Endothelial cell of umbilical vein (primary cell): Measurements from ENCODE around the gene KIF20B. TPM values are rescaled to one million over a fixed set of nuclear protein-coding genes. Genes with fewer than 3 reads are reported as not detected.

ENCODE experiments used
- BruUV-seq: library from RNA; stranded (reverse); fragments of 400-500 nt; replicated peaks from 2 replicates; lab custom pipeline; 2021; lab: Mats Ljungman, UMichigan
- CTCF ChIA-PET: fragments of 300-600, 350-600 bp; sonication (Branson Sonifier 250); formaldehyde crosslinking; loops from one replicate; lab custom pipeline; 2021; ENCODE audit warnings: antibody characterized with exemption, inconsistent platforms; lab: Charles Lee
- POLR2A ChIA-PET: fragments of 300-600, 350-600 bp; sonication (Branson Sonifier 250); formaldehyde crosslinking; loops from one replicate; lab custom pipeline; 2021; ENCODE audit warnings: antibody characterized with exemption, inconsistent platforms; lab: Charles Lee
- DNase-seq: peaks from one replicate; pipeline ENCODE4 v3.0.0-alpha.2; 2011; ENCODE audit warnings: low read depth, low spot score
- FAIRE-seq: peaks from 2 replicates; lab custom pipeline; 2011; peaks lifted over from hg19 to GRCh38; lab: Jason Lieb, UNC
- H2AFZ ChIP-seq: 2 replicates; pipeline ENCODE4 v1.6.0; 2012; ENCODE audit warnings: low read depth, low read length, control low read depth, inconsistent platforms
- H3K27ac ChIP-seq: 2 replicates; pipeline ENCODE4 v1.5.1; 2011; ENCODE audit warnings: low read depth, mild to moderate bottlenecking, control low read depth, low read length, moderate library complexity; ENCODE audit not compliant: insufficient read depth
- H3K27me3 ChIP-seq, 2 experiments: 2 replicates each; pipeline versions ENCODE4 v1.6.0 to v1.6.1; 2011; ENCODE audit warnings: low read length in 2 of 2, mixed read lengths in 1 of 2; ENCODE audit not compliant: control insufficient read depth in 2 of 2, insufficient read depth in 2 of 2
- H3K36me3 ChIP-seq, 2 experiments: 2 replicates in 1 of 2; 3 replicates in 1 of 2; pipeline ENCODE4 v1.5.1; 2011; ENCODE audit warnings: low read length in 2 of 2, mild to moderate bottlenecking in 1 of 2, moderate library complexity in 1 of 2; ENCODE audit not compliant: control insufficient read depth in 2 of 2, insufficient read depth in 2 of 2; ENCODE audit errors: extremely low read depth in 1 of 2
- H3K4me1 ChIP-seq: 3 replicates; pipeline ENCODE4 v1.5.1; 2011; ENCODE audit warnings: mild to moderate bottlenecking, low read length; ENCODE audit not compliant: control insufficient read depth, insufficient read depth; ENCODE audit errors: extremely low read depth
- H3K4me2 ChIP-seq: 2 replicates; pipeline ENCODE4 v1.6.1; 2011; ENCODE audit warnings: low read length, control low read depth, mixed read lengths; ENCODE audit not compliant: insufficient read depth
- H3K4me3 ChIP-seq, 3 experiments: fragments of 200-600 bp in 1 of 3; sonication (generic), shearing (Covaris generic) in 1 of 3; replicated peaks in 1 of 3; 2 replicates each; pipeline ENCODE4 v1.5.1; 2011 to 2016; ENCODE audit warnings: control low read depth in 3 of 3, low read length in 3 of 3, mild to moderate bottlenecking in 2 of 3, inconsistent platforms in 1 of 3, low read depth in 1 of 3, moderate library complexity in 1 of 3; ENCODE audit not compliant: insufficient read depth in 1 of 3
- H3K79me2 ChIP-seq: 2 replicates; pipeline ENCODE4 v1.6.0; 2012; ENCODE audit warnings: low read length, inconsistent platforms; ENCODE audit not compliant: control insufficient read depth, insufficient read depth
- H3K9ac ChIP-seq: replicated peaks from 2 replicates; pipeline ENCODE3; 2011; ENCODE audit warnings: low read length, control low read depth; ENCODE audit not compliant: insufficient read depth; ENCODE audit errors: extremely low read depth
- H3K9me1 ChIP-seq: replicated peaks from 3 replicates; pipeline ENCODE4 v1.6.0; 2011; ENCODE audit warnings: mild to moderate bottlenecking, low read length; ENCODE audit not compliant: control insufficient read depth, insufficient read depth; ENCODE audit errors: extremely low read depth
- H3K9me3 ChIP-seq: replicated peaks from 2 replicates; pipeline ENCODE4 v1.5.1; 2012; ENCODE audit warnings: low read length, inconsistent platforms; ENCODE audit not compliant: control insufficient read depth, insufficient read depth
- H4K20me1 ChIP-seq: replicated peaks from 2 replicates; pipeline ENCODE3; 2011; ENCODE audit warnings: mild to moderate bottlenecking, low read length; ENCODE audit not compliant: control insufficient read depth, insufficient read depth; ENCODE audit errors: extremely low read depth
- EZH2 ChIP-seq: IDR thresholded peaks from 2 replicates; pipeline ENCODE4 v1.6.1; 2012; ENCODE audit warnings: borderline replicate concordance, low read depth, mild to moderate bottlenecking, moderate library complexity, low read length, inconsistent platforms; ENCODE audit not compliant: severe bottlenecking
- FOS ChIP-seq: IDR thresholded peaks from 2 replicates; pipeline ENCODE4 v1.6.1; 2011; ENCODE audit warnings: mild to moderate bottlenecking, low read length, moderate library complexity, borderline replicate concordance; ENCODE audit not compliant: insufficient read depth
- GATA2 ChIP-seq: IDR thresholded peaks from 2 replicates; pipeline ENCODE4 v1.7.0; 2011; ENCODE audit warnings: low read depth, mild to moderate bottlenecking, moderate library complexity, mixed read lengths, low read length; ENCODE audit not compliant: insufficient read length, insufficient read depth
- MYC ChIP-seq: IDR thresholded peaks from one replicate; pipeline ENCODE4 v1.6.1; 2011; ENCODE audit warnings: mild to moderate bottlenecking, low read depth, low read length
- POLR2A ChIP-seq: IDR thresholded peaks from 2 replicates; pipeline ENCODE4 v1.6.1; 2012; ENCODE audit warnings: low read depth, mild to moderate bottlenecking, control low read depth, low read length
- POLR2AphosphoS5 ChIP-seq: IDR thresholded peaks from 2 replicates; pipeline ENCODE4 v1.6.1; 2012; ENCODE audit warnings: low read depth, mild to moderate bottlenecking, control low read depth, low read length, moderate library complexity; ENCODE audit not compliant: insufficient read depth
- dilution Hi-C: fragments of 300-500 bp; cut with MboI; formaldehyde crosslinking; loops from one replicate; pipeline ENCODE4 v1.15.0; 2019; ENCODE audit warnings: low sequenced_read_pairs; ENCODE audit not compliant: extremely low pct_ligation_motif_present
- intact Hi-C: fragments of 100-400 bp; cut with micrococcal nuclease; formaldehyde crosslinking; loops from one replicate; pipeline ENCODE4 v1.10.0; 2022
- polyA plus RNA-seq, 4 experiments: library from polyadenylated mRNA; depleted of rRNA in 3 of 4; stranded (reverse) in 3 of 4; unstranded in 1 of 4; fragments of >200 nt; gene quantifications; 2 replicates each; pipeline versions ENCODE4 v1.2.1 to v1.2.3, GENCODE V29; 2011 to 2012; ENCODE audit warnings: missing spikeins in 1 of 4
- total RNA-seq: library from RNA; stranded (reverse); gene quantifications from 2 replicates; pipeline ENCODE4 v1.2.3, GENCODE V29; 2021
- TF ChIP-seq, protein P1 (sequence below): IDR thresholded peaks from 2 replicates; pipeline ENCODE4 v1.6.1; 2011; ENCODE audit not compliant: insufficient read depth, insufficient read length

Gene KIF20B
- total and polyA plus RNA-seq, 2 donors (not counting 3 experiments of a cell fraction or from before 2014, with no cell fraction given) = 2.6 to 39.7 TPM

DNA sequence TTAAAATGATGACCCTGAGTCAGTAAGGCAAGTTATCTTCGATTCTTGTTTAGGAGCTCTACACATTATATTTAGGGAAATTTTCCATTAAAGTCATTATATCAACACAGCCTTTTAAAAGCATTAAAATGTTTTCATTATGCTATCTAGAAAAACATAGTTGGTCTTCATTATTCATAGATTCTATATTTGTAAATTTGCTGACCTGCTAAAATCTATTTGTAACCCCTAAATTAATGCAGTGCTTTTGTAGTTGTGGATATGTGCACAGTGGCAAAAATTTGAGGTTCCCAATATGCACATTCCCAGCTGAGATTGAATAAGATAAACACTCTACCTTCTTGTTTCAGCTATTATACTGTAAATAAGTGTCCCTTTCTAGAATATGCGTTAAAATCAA, 81.1 kb downstream of the KIF20B start:
- Histone ChIP-seq H3K9me1 (no peaks in the 10 kb centered on the region), H3K9me3 (no peaks in the 10 kb centered on the region), H3K4me1 (peaks cover 10% of the 10 kb centered on the region), H3K9ac (no peak overlapping the region), H3K4me3 (no peak overlapping the region), H3K36me3 (no peaks in the 10 kb centered on the region), H3K4me2 (no peak overlapping the region), H3K27me3 (no peaks in the 10 kb centered on the region), H4K20me1 (no peaks in the 10 kb centered on the region), H2AFZ (no peak overlapping the region), H3K27ac (no peak overlapping the region), H3K79me2 (no peaks in the 10 kb centered on the region)
- CTCF ChIA-PET = interaction anchor here (1.4 to 2.3 kb wide), 4 partner anchors 10 to 1006 kb away, joined by 3 to 10 read pairs (median 6); partner anchors contain the start of gene KIF20B
- no peak for DNase-seq
- POLR2A ChIA-PET = no interaction called here
- intact Hi-C loops (no loop called here), dilution Hi-C loops (no loop called here)
- no TSS peak for BruUV-seq
- TF ChIP-seq POLR2A (no peak), FOS (no peak), GATA2 (no peak), MYC (no peak), EZH2 (no peak), POLR2AphosphoS5 (no peak)
- TF ChIP-seq, protein P1, sequence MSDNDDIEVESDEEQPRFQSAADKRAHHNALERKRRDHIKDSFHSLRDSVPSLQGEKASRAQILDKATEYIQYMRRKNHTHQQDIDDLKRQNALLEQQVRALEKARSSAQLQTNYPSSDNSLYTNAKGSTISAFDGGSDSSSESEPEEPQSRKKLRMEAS = no peak
- no peak for FAIRE-seq

DNA sequence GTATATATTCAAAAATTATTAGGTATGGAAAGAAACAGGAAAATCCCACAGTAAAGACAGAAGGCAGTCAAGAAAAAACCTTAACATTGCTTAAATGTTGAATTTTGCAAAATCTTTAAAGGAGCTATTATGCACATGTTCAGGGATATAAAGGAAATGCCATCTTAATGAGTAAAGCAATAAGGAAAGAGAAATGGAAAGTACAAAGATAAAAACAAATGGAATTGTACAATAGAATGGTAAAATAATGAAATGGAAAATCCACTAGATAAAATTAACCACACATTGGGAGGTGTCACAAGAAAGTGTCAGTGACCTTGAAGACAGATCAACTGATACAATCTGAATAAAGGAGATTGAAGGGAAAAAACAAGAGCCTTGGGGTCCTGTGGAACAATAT, 82.0 kb downstream of the KIF20B start:
- Histone ChIP-seq H3K9ac (no peak overlapping the region), H3K79me2 (no peaks in the 10 kb centered on the region), H3K36me3 (no peaks in the 10 kb centered on the region), H3K4me2 (peak overlapping the region; percentile 12), H3K27me3 (no peaks in the 10 kb centered on the region), H3K9me1 (no peaks in the 10 kb centered on the region), H3K27ac (no peak overlapping the region), H3K4me3 (no peak overlapping the region), H3K4me1 (peaks cover 10% of the 10 kb centered on the region), H4K20me1 (no peaks in the 10 kb centered on the region), H3K9me3 (no peaks in the 10 kb centered on the region), H2AFZ (no peak overlapping the region)
- POLR2A ChIA-PET = no interaction called here
- no TSS peak for BruUV-seq
- CTCF ChIA-PET = interaction anchor here (0.6 to 2.3 kb wide), 4 partner anchors 11 to 1005 kb away, joined by 3 to 10 read pairs (median 6); partner anchors contain the start of gene KIF20B
- peak; percentile 41 for TF ChIP-seq GATA2
- TF ChIP-seq EZH2 = no peak
- FAIRE-seq (no peak), DNase-seq (peak; percentile 51)
- dilution Hi-C loops = no loop called here
- intact Hi-C loops = no loop called here
